Measurements from ENCODE around the gene OR51M1. TPM values are rescaled to one million over a fixed set of nuclear protein-coding genes. Genes with fewer than 3 reads are reported as not detected.

OR51M1 gene
- total RNA-seq, 1 donor from 2014 or later, result not detected

GRCh38 chr11:5423131-5423530 lies 39.5 kb downstream of the OR51M1 start:
- intact Hi-C loops (cut with DNase I), result no loop called here
- no peak for DNase-seq (ENCODE audit: extremely low spot score in 2 of 2)
- Histone ChIP-seq H3K4me1 (no peaks in the 10 kb centered on the region), H3K4me3 (no peak overlapping the region), H3K27ac (no peak overlapping the region), H3K36me3 (no peaks in the 10 kb centered on the region), H3K27me3 (no peaks in the 10 kb centered on the region), H3K9me3 (no peaks in the 10 kb centered on the region)
- TF ChIP-seq, protein P1, sequence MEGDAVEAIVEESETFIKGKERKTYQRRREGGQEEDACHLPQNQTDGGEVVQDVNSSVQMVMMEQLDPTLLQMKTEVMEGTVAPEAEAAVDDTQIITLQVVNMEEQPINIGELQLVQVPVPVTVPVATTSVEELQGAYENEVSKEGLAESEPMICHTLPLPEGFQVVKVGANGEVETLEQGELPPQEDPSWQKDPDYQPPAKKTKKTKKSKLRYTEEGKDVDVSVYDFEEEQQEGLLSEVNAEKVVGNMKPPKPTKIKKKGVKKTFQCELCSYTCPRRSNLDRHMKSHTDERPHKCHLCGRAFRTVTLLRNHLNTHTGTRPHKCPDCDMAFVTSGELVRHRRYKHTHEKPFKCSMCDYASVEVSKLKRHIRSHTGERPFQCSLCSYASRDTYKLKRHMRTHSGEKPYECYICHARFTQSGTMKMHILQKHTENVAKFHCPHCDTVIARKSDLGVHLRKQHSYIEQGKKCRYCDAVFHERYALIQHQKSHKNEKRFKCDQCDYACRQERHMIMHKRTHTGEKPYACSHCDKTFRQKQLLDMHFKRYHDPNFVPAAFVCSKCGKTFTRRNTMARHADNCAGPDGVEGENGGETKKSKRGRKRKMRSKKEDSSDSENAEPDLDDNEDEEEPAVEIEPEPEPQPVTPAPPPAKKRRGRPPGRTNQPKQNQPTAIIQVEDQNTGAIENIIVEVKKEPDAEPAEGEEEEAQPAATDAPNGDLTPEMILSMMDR (IDR thresholded peaks at IDR 0.05), result no peak
- TF ChIP-seq POLR2AphosphoS5 (IDR thresholded peaks at IDR 0.05; ENCODE audit: insufficient read depth in 1 of 2, low read depth in 1 of 2) (no peak), POLR2A (IDR thresholded peaks at IDR 0.05) (no peak)

- Histone ChIP-seq H3K9me3 (no peaks in the 10 kb centered on the region), H3K4me3 (no peak within 1 kb of the TSS), H3K36me3 (no peaks in the 10 kb centered on the region), H3K27me3 (no peaks in the 10 kb centered on the region), H3K27ac (no peak within 1 kb of the TSS), H3K4me1 (no peaks in the 10 kb centered on the region)
- DNase-seq (ENCODE audit: extremely low spot score in 2 of 2), result no peak
- TF ChIP-seq, protein P1 (IDR thresholded peaks at IDR 0.05), result no peak
- TF ChIP-seq POLR2AphosphoS5 (IDR thresholded peaks at IDR 0.05; ENCODE audit: insufficient read depth in 1 of 2, low read depth in 1 of 2) (no peak), POLR2A (IDR thresholded peaks at IDR 0.05) (no peak)
- intact Hi-C loops (cut with DNase I), result no loop called here
Observed at GRCh38 chr11:5441414-5441813, 57.8 kb downstream of the OR51M1 start, which contains the start of gene OR51I1. OR51I1 (minus strand) TSS chr11:5441514; CDS start chr11:5441514, 0 bp downstream.

Small RNAs within 50 kb of the gene (small RNA-seq; reads per million reads assigned to genes)
- not detected for gene AC104389.3

Other genes with a start within 250 kb of the OR51M1 start
- gene OR52A5, start 245.5 kb upstream of the OR51M1 start, total RNA-seq, result not detected
- not detected for gene OR52A1, start 229.1 kb upstream of the OR51M1 start, total RNA-seq
- gene OR51V1, start 183.1 kb upstream of the OR51M1 start, total RNA-seq, result not detected
- 591 TPM for gene HBB, start 156.7 kb upstream of the OR51M1 start, total RNA-seq
- not detected for gene HBD, start 149.3 kb upstream of the OR51M1 start, total RNA-seq
- gene HBG1, start 134.0 kb upstream of the OR51M1 start, total RNA-seq, result not detected
- gene HBG2, start 129.0 kb upstream of the OR51M1 start, total RNA-seq, result not detected
- gene HBE1, start 113.9 kb upstream of the OR51M1 start, total RNA-seq, result not detected
- not detected for gene OR51B4, start 81.9 kb upstream of the OR51M1 start, total RNA-seq
- not detected for gene OR51B2, start 59.5 kb upstream of the OR51M1 start, total RNA-seq
- 1.2 TPM for gene OR51B5, start 40.3 kb upstream of the OR51M1 start, total RNA-seq
- gene OR51B6, start 32.3 kb upstream of the OR51M1 start, total RNA-seq, result not detected
- not detected for gene OR51Q1, start 38.3 kb downstream of the OR51M1 start, total RNA-seq
- gene OR51I1, start 57.7 kb downstream of the OR51M1 start, total RNA-seq, result not detected
- not detected for gene OR51I2, start 65.5 kb downstream of the OR51M1 start, total RNA-seq
- gene OR52D1, start 104.9 kb downstream of the OR51M1 start, total RNA-seq, result not detected
- not detected for gene UBQLN3, start 126.1 kb downstream of the OR51M1 start, total RNA-seq
- gene UBQLNL, start 132.9 kb downstream of the OR51M1 start, total RNA-seq, result 0.98 TPM
- gene OR52H1, start 164.7 kb downstream of the OR51M1 start, total RNA-seq, result not detected
- gene OR52B6, start 197.1 kb downstream of the OR51M1 start, total RNA-seq, result not detected
- gene TRIM6, start 212.8 kb downstream of the OR51M1 start, total RNA-seq, result 3.9 TPM
- 6.9 TPM for gene TRIM34, start 241.2 kb downstream of the OR51M1 start, total RNA-seq